ENCODE measurements around the gene BTBD17. TPM values are rescaled to one million over a fixed set of nuclear protein-coding genes. Genes with fewer than 3 reads are reported as not detected.

The BTBD17 gene
- total and polyA plus RNA-seq, 2 of the 8 experiments (the other 6 are each of a cell fraction or from before 2014, with no cell fraction given): 7.0 to 14.8 TPM

GRCh38 chr17:74355065-74355464, 6.6 kb downstream of the BTBD17 start:
- H3K56ac ChIP-seq (replicated peaks; ENCODE audit: insufficient read length, low read depth, low read length): no peak overlapping the region
- H2BK5ac ChIP-seq (ENCODE audit: low read depth, low read length): no peak overlapping the region
- no peak overlapping the region for H3K18ac ChIP-seq (ENCODE audit: extremely low read depth, low read length)
- no peak overlapping the region for H4K8ac ChIP-seq (ENCODE audit: extremely low read depth, insufficient read depth, low read length)
- H3K36me3 ChIP-seq (ENCODE audit: control insufficient read depth in 2 of 4, insufficient read depth in 4 of 4, low read length in 3 of 4): peaks cover 0 to 10% (median 0%) of the 10 kb centered on the region in 4 experiments; a peak in 1 of 8 replicates
- H3K9me3 ChIP-seq (ENCODE audit: insufficient read depth in 2 of 2, low read depth in 1 of 2, low read length in 1 of 2): no peaks in the 10 kb centered on the region
- no peak overlapping the region for H2AFZ ChIP-seq (ENCODE audit: low read length)
- no peak overlapping the region for H2BK15ac ChIP-seq (ENCODE audit: low read length)
- H3K79me1 ChIP-seq (ENCODE audit: low read depth, low read length): no peaks in the 10 kb centered on the region
- H3K4me2 ChIP-seq (ENCODE audit: insufficient read depth in 1 of 2, low read depth in 2 of 2, low read length in 2 of 2): no peak overlapping the region
- no peaks in the 10 kb centered on the region for H3K79me2 ChIP-seq (ENCODE audit: control insufficient read depth in 1 of 2, insufficient read depth in 2 of 2, low read length in 2 of 2)
- no peak overlapping the region for H2BK12ac ChIP-seq (ENCODE audit: low read depth, low read length)
- H3K4me3 ChIP-seq (ENCODE audit: extremely low read depth in 1 of 4, insufficient read depth in 2 of 4, low read depth in 3 of 4, low read length in 4 of 4): no peak overlapping the region
- no peak overlapping the region for H3K4ac ChIP-seq (replicated peaks; ENCODE audit: insufficient read length, low read depth, low read length)
- no peak overlapping the region for H3K27ac ChIP-seq (ENCODE audit: low read depth, low read length)
- no peak overlapping the region for H3K23ac ChIP-seq (ENCODE audit: insufficient read length)
- DNase-seq (ENCODE audit: low read depth in 1 of 2, low spot score in 2 of 2) (no peak), FAIRE-seq (no peak)
- H2AK5ac ChIP-seq (ENCODE audit: low read depth, low read length): no peak overlapping the region
- H4K91ac ChIP-seq (replicated peaks; ENCODE audit: insufficient read length, low read length): no peak overlapping the region
- ChIA-PET CTCF (ENCODE audit: partially characterized antibody) (interaction anchor here (0.6 to 3.3 kb wide), 14 partner anchors 8 to 133 kb away, joined by 3 to 13 read pairs (median 4); no protein-coding TSS in a partner anchor), POLR2A (ENCODE audit: partially characterized antibody) (interaction anchor here (1.3 kb wide), 1 partner anchor 8 kb away, joined by 3 read pairs; no protein-coding TSS in a partner anchor)
- H3K9ac ChIP-seq (replicated peaks in 1 of 4; ENCODE audit: extremely low read depth in 1 of 4, low read depth in 3 of 4, low read length in 3 of 4): no peak overlapping the region
- no peak overlapping the region for H2BK120ac ChIP-seq (replicated peaks; ENCODE audit: low read depth, low read length)
- H3K27me3 ChIP-seq (replicated peaks in 1 of 4; ENCODE audit: control insufficient read depth in 3 of 4, extremely low read depth in 1 of 4, insufficient read depth in 3 of 4, low read length in 3 of 4): peaks cover 16 to 49% (median 33%) of the 10 kb centered on the region in 4 experiments
- H3K4me1 ChIP-seq (replicated peaks in 1 of 4; ENCODE audit: control insufficient read depth in 3 of 4, insufficient read depth in 4 of 4, low read length in 3 of 4): peaks cover 0 to 8% (median 6%) of the 10 kb centered on the region in 4 experiments; a peak in 5 of 7 replicates
- peaks cover 2% of the 10 kb centered on the region; the same call in 1 of the 2 replicates for H3K23me2 ChIP-seq (ENCODE audit: low read depth, low read length)
- 85% methylated on average over 8 of the region's 8 CpGs; no CpG with 5 or more reads in 1 of the 2 experiments for WGBS, 2 experiments (ENCODE audit: extremely low coverage in 1 of 2, insufficient coverage in 1 of 2, insufficient read length in 1 of 2, insufficient replicate concordance in 2 of 2, low coverage in 1 of 2, low lambda C conversion rate in 2 of 2, missing lambda C conversion rate in 1 of 2)
- H4K5ac ChIP-seq (ENCODE audit: insufficient read length, low read depth, low read length): no peak overlapping the region
- no peak overlapping the region for H2BK20ac ChIP-seq (ENCODE audit: low read length)
- peaks cover 0 to 3% of the 10 kb centered on the region in 2 experiments for H4K20me1 ChIP-seq (replicated peaks in 1 of 2; ENCODE audit: control insufficient read depth in 1 of 2, insufficient read depth in 2 of 2, low read length in 2 of 2)
- no peak overlapping the region for H3K14ac ChIP-seq (ENCODE audit: insufficient read length)
